Adipocyte (in vitro differentiated cells): Measurements from ENCODE around the gene LIN37.

Source experiments
- DNase-seq: peaks from one replicate; pipeline ENCODE4 v3.0.0-alpha.2; 2015; ENCODE audit warnings: low read depth
- H3K27me3 ChIP-seq: replicated peaks from 2 replicates; pipeline ENCODE4 v1.7.0; 2013; ENCODE audit warnings: mild to moderate bottlenecking, low read length, moderate library complexity; ENCODE audit not compliant: control insufficient read depth, insufficient read depth
- H3K36me3 ChIP-seq: 2 replicates; pipeline ENCODE4 v1.7.0; 2013; ENCODE audit warnings: low read length, mild to moderate bottlenecking, moderate library complexity; ENCODE audit not compliant: control insufficient read depth, insufficient read depth, severe bottlenecking
- H3K4me1 ChIP-seq: 2 replicates; pipeline ENCODE4 v1.7.0; 2013; ENCODE audit warnings: mild to moderate bottlenecking, low read length, moderate library complexity; ENCODE audit not compliant: control insufficient read depth, insufficient read depth
- H3K4me3 ChIP-seq: 2 replicates; pipeline ENCODE4 v1.7.0; 2013; ENCODE audit warnings: mild to moderate bottlenecking, low read length, moderate library complexity
- H3K9ac ChIP-seq: 2 replicates; pipeline ENCODE4 v1.7.0; 2013; ENCODE audit warnings: mild to moderate bottlenecking, low read length, moderate library complexity
- H3K9me3 ChIP-seq: 2 replicates; pipeline ENCODE4 v1.7.0; 2013; ENCODE audit warnings: mild to moderate bottlenecking, low read length, moderate library complexity; ENCODE audit not compliant: control insufficient read depth

Gene LIN37

DNA sequence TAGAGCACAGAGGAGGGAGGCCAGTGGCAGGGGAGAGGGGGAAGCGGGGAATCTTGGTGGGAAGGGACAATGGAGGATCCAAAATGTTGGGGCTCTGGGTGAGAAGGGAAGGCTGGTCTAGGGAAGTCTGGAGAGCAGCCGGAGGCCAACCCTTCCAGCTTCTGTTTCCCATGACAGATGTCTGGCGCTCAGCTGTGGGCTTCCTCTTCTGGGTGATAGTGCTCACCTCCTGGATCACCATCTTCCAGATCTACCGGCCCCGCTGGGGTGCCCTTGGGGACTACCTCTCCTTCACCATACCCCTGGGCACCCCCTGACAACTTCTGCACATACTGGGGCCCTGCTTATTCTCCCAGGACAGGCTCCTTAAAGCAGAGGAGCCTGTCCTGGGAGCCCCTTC lies 1.8 kb upstream of the LIN37 start:
- peak overlapping the region; percentile 100 for H3K4me3 ChIP-seq
- H3K4me1 ChIP-seq = peaks cover 26% of the 10 kb centered on the region
- H3K9me3 ChIP-seq = no peaks in the 10 kb centered on the region
- no peaks in the 10 kb centered on the region for H3K27me3 ChIP-seq
- H3K36me3 ChIP-seq = peaks cover 3% of the 10 kb centered on the region
- DNase-seq = no peak
- peak overlapping the region; percentile 96 for H3K9ac ChIP-seq

DNA sequence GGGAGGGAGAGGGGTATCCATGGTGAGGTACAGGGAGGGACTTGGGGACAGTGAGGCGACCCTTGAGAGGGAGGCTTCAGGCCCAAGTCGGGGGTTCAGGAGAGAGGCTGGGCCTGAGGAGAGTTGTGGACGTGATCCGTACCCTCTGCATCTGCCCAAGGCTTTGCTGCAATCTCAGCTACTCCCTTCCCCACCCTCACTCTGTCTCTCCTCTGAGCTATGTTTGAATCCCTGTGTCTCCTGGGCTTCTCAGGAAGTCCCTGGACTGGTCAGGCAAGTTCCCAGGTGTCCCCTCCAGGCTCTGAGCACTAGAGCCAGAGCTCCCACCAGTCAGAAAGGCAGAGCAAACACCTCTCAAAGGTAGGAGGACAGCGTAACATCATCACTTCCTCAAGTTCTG lies 1.8 kb downstream of the LIN37 start:
- no peak for DNase-seq
- Histone ChIP-seq H3K36me3 (peaks cover 25% of the 10 kb centered on the region), H3K9me3 (no peaks in the 10 kb centered on the region), H3K27me3 (no peaks in the 10 kb centered on the region), H3K9ac (no peak overlapping the region), H3K4me3 (no peak overlapping the region), H3K4me1 (peaks cover 31% of the 10 kb centered on the region)

DNA sequence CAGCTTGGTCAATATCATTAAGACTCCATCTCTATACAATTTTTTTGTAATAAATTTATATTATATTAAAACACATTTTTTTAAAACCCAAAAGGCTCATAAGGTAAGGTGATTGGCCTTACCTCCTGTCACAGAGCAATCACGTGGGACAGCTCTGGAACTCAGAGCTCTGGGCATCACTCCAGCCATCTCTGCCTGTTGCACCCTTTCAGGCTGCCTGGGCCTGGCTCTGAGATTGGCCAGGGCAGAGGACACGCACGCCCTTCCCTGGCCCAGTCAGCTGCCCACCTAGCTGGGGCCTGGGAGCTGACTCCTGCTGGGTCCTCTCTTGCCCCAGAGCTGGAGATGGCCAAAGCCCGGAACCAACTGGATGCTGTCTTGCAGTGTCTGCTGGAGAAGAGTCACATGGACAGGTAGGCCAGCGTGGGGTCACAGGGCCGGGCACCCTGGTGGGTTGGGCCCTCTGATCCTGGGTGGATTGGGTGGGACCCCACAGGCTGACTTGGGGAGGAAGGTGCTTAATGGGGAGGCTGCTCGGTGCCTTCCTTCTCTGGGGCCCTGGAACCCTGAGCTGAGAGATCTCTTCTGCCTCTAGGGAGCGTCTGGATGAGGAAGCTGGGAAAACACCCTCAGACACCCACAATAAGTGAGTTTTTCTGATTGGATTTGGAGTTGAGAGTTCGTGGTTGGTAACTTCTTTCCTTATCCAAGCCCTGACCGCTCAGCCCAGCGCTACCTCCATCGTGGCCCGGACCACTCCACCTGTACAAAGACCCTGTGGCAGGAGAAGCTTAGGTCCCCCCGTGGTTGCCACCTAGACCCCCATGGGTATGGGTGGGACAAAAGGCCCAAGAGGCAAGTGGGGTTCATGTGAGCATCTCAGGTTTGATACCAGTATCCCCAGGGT lies 3.7 kb downstream of the LIN37 start:
- peaks cover 25% of the 10 kb centered on the region for H3K36me3 ChIP-seq
- DNase-seq = no peak
- no peaks in the 10 kb centered on the region for H3K27me3 ChIP-seq
- no peak overlapping the region for H3K4me3 ChIP-seq
- H3K9ac ChIP-seq = no peak overlapping the region
- peaks cover 24% of the 10 kb centered on the region for H3K4me1 ChIP-seq
- H3K9me3 ChIP-seq = no peaks in the 10 kb centered on the region

DNA sequence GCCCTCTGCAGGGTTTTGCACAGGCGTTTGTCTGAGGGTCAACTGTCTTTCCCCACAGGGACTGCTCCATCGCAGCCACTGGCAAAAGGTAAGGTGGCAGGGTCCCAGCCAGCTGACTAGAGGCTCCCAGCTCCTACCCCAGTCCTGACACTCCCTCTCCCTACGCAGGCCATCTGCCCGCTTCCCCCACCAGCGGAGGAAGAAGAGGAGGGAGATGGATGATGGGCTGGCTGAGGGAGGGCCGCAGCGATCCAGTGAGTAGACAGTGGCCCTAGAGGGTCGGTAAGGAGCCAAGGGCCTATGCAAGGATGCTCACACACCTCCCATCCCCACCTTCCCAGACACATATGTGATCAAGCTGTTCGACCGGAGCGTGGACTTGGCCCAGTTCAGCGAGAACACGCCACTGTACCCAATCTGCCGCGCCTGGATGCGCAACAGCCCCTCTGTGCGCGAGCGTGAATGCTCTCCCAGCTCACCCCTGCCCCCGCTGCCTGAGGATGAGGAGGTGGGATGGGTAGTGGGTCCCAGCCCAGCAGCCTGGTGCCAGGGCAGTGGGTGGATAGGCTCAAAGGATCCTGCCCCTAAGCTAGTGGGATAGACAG lies 4.5 kb downstream of the LIN37 start:
- no peaks in the 10 kb centered on the region for H3K27me3 ChIP-seq
- no peak overlapping the region for H3K4me3 ChIP-seq
- H3K36me3 ChIP-seq = peaks cover 25% of the 10 kb centered on the region
- H3K9me3 ChIP-seq = no peaks in the 10 kb centered on the region
- H3K9ac ChIP-seq = peak overlapping the region; percentile 100
- H3K4me1 ChIP-seq = peaks cover 26% of the 10 kb centered on the region
- no peak for DNase-seq

DNA sequence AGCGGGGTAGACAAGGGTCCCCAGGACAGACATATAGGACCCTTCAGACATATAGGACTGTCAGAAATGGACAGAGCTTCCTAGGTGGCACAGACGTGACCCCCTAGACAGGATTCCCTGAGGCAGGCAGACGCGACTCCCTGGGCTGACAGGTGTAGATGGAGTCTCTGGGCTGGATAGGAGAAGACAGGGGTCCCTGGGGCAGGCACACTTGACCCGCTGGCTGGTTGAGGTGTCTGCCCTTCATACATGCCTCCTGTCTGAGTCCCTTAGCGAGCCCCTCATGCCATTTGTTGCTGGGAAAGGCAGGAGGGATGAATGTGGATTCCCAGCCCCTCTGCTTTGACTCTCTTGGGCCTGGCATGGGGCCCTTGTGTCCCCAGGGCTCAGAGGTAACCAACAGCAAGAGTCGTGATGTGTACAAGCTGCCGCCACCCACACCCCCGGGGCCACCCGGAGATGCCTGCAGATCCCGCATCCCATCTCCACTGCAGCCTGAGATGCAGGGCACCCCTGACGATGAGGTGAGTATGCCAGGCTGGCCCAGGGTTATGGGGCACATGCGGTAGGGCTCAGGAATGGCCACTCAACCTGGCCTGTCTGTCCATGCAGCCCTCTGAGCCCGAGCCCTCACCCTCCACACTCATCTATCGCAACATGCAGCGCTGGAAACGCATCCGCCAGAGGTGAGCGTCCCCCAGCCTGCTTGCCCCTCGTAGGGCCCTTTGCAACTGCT lies 5.4 kb downstream of the LIN37 start:
- H3K36me3 ChIP-seq = peaks cover 25% of the 10 kb centered on the region
- peak overlapping the region; percentile 100 for H3K9ac ChIP-seq
- H3K4me3 ChIP-seq = no peak overlapping the region
- H3K4me1 ChIP-seq = peaks cover 25% of the 10 kb centered on the region
- H3K9me3 ChIP-seq = no peaks in the 10 kb centered on the region
- no peaks in the 10 kb centered on the region for H3K27me3 ChIP-seq
- no peak for DNase-seq

DNA sequence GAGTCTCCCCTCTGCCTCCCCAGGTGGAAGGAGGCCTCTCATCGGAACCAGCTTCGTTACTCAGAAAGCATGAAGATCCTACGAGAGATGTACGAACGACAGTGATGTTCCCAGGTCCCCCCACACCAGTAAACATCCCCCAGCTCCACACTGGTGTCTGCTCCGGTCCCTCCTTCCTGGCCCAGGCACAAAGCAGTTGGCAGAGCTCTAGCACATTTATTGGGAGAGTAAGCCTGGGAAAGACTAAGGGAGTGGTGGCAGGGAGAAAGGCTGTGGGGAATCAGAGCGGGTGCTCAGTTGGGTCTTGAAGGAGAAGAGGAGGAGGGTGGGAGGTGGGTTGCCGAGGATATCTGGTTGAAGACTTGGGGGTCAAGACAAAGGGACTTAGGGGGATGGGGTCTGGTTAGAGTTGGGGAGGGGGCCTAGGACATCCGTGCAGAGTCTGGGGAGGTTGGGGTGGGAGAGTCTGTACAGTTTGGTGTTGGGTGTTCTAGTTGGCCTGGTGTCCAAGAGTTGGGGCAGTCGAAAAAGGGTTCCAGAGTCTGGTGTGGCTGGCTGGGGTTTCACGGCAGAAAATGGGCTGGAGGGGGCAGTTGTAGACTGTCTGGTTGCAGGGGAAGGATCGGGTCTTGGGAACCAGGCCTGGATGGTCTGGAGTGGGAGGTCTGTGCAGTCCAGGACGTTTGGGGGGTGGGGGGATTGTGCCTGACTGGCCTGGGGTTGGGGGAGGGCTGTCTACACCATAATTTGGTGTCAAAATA lies 6.2 kb downstream of the LIN37 start:
- Histone ChIP-seq H3K4me3 (peak overlapping the region; percentile 98), H3K27me3 (no peaks in the 10 kb centered on the region), H3K9ac (peak overlapping the region; percentile 100), H3K36me3 (peaks cover 25% of the 10 kb centered on the region), H3K4me1 (peaks cover 27% of the 10 kb centered on the region), H3K9me3 (no peaks in the 10 kb centered on the region)
- DNase-seq = no peak

DNA sequence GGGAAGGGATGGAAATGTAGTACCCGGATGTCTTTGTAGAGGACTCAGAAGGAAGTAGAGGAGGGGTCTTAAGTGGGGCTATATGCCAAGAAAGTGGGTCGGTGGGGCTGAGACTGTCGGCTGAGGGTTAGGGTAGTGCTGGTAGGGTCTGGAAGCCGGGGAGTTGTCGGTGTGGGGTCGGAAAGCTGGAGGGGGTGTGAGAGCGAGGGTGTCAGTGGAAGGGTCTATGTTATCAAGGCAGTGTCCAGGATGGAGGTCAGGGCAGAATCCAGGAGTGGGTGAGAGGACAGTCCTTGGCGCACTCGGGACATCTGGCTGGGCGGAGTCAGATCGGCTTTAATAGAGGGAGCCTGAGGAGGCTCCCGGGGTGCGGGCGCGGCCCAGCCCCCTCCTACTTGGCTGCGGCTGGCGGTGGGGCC lies 6.8 kb downstream of the LIN37 start:
- Histone ChIP-seq H3K27me3 (no peaks in the 10 kb centered on the region), H3K36me3 (peaks cover 25% of the 10 kb centered on the region), H3K9ac (peak overlapping the region; percentile 100), H3K4me1 (peaks cover 27% of the 10 kb centered on the region), H3K9me3 (no peaks in the 10 kb centered on the region), H3K4me3 (peak overlapping the region; percentile 98)
- no peak for DNase-seq

DNA sequence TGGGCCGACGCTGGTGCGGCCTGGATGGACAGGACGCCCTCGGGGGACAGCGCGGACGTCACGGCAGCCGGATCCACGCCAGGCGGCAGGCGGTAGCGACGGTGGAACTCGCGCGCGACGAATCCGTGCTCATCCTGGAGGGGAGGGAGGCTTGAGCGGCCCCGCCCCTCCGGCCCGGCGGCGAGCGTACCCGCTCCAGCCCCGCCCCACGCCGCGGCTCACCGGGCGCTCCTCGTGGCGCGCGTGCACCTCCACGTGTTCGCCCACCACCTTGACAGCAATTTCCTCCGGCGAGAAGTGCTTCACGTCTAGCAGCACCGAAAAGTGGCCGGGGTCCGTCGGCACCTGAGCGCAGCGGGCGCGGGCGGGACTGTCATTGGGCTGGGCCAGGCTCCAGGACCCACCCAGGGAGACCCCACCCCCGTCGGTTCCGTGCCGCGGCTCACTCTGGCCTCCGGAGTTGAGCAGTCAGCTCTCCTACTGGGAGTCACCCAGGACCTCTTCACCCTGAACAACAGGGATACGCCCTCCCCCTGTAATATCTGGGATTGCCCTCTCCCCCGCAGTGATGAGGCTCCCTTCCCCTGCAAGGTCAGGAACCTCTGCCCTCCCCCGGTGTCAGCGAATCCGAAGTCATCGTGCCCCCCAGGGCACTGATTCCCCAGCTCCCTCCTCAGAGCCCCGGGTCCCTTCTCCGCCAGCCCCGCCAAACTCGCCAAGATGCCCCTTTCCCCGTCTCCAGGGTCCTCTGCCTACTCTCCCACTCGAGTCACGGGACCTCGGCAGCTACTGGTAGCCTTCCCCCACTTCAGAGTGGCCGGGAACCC lies 7.4 kb downstream of the LIN37 start:
- peak overlapping the region; percentile 100 for H3K9ac ChIP-seq
- H3K9me3 ChIP-seq = no peaks in the 10 kb centered on the region
- DNase-seq = no peak
- H3K4me3 ChIP-seq = peak overlapping the region; percentile 98
- peaks cover 25% of the 10 kb centered on the region for H3K36me3 ChIP-seq
- no peaks in the 10 kb centered on the region for H3K27me3 ChIP-seq
- peaks cover 27% of the 10 kb centered on the region for H3K4me1 ChIP-seq

DNA sequence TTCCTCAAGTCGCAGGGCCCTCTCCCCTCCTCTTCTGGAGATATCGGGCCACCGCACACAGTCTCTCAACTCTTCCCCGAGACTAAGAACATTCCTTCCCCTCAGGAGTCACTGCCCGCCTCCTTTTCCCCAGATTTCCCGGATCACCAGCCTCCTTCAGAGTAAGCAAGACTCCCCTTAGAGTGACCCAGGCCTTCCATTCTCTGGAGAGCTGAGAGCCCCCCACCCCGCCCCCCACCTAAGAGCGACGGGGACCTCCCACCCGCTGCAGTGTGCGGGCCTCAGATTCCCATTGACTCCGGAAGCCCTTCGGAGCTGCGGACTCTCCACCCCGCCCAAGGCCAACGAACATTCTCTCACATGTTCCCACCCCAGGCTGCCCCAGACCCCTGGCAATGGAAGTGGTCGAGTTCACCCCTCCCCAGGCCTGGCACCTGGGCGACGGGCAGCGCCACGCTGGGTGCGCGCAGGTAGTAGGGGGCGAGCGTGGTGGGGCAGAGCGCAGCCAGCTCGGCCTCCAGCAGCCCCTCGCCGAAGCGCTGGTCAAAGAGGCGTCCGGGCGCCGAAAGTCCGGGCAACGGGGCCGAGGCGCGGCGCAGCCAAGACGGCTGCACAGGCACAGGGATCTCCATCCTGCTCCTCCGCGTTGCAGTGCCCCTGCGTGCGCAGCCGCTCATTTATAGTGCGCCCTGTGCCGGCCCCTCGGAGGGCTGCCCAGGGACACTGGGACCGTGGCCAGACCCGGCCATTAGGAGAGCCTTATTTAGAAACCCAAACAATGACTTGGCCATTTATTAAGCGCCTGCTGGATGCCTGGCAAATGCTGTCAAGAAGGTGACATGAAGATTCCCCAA lies 8.2 kb downstream of the LIN37 start, which contains the start of gene HSPB6:
Gene HSPB6 (minus strand): TSS at position 653 of the 854 bp plus-strand sequence. CDS start 21 bp downstream, at position 632.
- DNase-seq = peak; percentile 25
- Histone ChIP-seq H3K4me1 (peaks cover 30% of the 10 kb centered on the region), H3K36me3 (peaks cover 25% of the 10 kb centered on the region), H3K9me3 (no peaks in the 10 kb centered on the region), H3K9ac (peak within 1 kb of the TSS; percentile 100), H3K4me3 (peak within 1 kb of the TSS; percentile 98), H3K27me3 (no peaks in the 10 kb centered on the region)
